HL-60 (cell line): Measurements from ENCODE around the gene POU2F1.

Experiments
- DNase-seq, 2 experiments: peaks; one replicate each; pipeline ENCODE4 v3.0.0-alpha.2; 2010 to 2020; ENCODE audit warnings: low read depth in 1 of 2, low spot score in 1 of 2
- H3K27ac ChIP-seq: fragments of 250-450 bp; sonication (Bioruptor Pico); replicated peaks from 2 replicates; pipeline ENCODE4 v1.5.1; 2020; ENCODE audit warnings: mild to moderate bottlenecking, moderate library complexity
- H3K27me3 ChIP-seq: fragments of 250-450 bp; sonication (Bioruptor Pico); 2 replicates; pipeline ENCODE4 v1.5.1; 2021; ENCODE audit warnings: mild to moderate bottlenecking, moderate library complexity; ENCODE audit not compliant: insufficient read depth, poor library complexity, severe bottlenecking
- H3K4me3 ChIP-seq: replicated peaks from 2 replicates; pipeline ENCODE4 v1.5.1; 2011; ENCODE audit warnings: mild to moderate bottlenecking, control low read depth, low read length; ENCODE audit not compliant: insufficient read depth
- GABPA ChIP-seq: IDR thresholded peaks from 2 replicates; pipeline ENCODE4 v1.6.1; 2012; ENCODE audit warnings: low read depth
- POLR2AphosphoS5 ChIP-seq: IDR thresholded peaks from 2 replicates; pipeline ENCODE4 v1.6.1; 2012; ENCODE audit warnings: low read depth
- SPI1 ChIP-seq: IDR thresholded peaks from 2 replicates; pipeline ENCODE4 v1.6.1; 2012; ENCODE audit warnings: low read depth, mild to moderate bottlenecking, borderline replicate concordance
- TF ChIP-seq, protein P1 (sequence below): IDR thresholded peaks from one replicate; pipeline ENCODE4 v1.5.1; 2011; ENCODE audit warnings: low read length, control low read depth, inconsistent platforms; ENCODE audit not compliant: insufficient read depth
- TF ChIP-seq, protein P2 (sequence below): IDR thresholded peaks from 2 replicates; pipeline ENCODE4 v1.6.1; 2012; ENCODE audit warnings: low read depth; ENCODE audit not compliant: insufficient replicate concordance

Gene POU2F1

DNA sequence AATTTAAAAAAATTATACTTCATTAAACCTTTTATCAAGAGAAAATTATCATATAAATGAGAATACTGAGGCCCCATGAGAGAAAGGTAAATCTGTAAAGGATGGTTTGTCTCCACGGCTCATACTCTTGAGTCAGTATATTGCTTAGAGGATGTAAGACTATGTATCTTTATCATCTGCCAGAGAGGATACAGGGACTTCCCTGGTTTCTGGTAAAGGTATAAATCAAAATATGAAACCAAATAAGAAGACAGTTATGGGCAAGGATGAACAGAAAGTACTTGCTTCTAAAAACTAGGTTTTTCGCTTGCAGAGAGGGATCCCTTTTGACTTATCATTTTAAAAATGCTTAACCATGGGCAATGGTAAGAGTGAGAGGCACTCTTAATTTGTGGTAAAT, 112.4 kb downstream of the POU2F1 start:
- H3K4me3 ChIP-seq: no peak overlapping the region
- DNase-seq: no peak
- H3K27me3 ChIP-seq: no peaks in the 10 kb centered on the region
- TF ChIP-seq GABPA (no peak), SPI1 (no peak)
- TF ChIP-seq, protein P1, sequence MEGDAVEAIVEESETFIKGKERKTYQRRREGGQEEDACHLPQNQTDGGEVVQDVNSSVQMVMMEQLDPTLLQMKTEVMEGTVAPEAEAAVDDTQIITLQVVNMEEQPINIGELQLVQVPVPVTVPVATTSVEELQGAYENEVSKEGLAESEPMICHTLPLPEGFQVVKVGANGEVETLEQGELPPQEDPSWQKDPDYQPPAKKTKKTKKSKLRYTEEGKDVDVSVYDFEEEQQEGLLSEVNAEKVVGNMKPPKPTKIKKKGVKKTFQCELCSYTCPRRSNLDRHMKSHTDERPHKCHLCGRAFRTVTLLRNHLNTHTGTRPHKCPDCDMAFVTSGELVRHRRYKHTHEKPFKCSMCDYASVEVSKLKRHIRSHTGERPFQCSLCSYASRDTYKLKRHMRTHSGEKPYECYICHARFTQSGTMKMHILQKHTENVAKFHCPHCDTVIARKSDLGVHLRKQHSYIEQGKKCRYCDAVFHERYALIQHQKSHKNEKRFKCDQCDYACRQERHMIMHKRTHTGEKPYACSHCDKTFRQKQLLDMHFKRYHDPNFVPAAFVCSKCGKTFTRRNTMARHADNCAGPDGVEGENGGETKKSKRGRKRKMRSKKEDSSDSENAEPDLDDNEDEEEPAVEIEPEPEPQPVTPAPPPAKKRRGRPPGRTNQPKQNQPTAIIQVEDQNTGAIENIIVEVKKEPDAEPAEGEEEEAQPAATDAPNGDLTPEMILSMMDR: no peak
- TF ChIP-seq, protein P2, sequence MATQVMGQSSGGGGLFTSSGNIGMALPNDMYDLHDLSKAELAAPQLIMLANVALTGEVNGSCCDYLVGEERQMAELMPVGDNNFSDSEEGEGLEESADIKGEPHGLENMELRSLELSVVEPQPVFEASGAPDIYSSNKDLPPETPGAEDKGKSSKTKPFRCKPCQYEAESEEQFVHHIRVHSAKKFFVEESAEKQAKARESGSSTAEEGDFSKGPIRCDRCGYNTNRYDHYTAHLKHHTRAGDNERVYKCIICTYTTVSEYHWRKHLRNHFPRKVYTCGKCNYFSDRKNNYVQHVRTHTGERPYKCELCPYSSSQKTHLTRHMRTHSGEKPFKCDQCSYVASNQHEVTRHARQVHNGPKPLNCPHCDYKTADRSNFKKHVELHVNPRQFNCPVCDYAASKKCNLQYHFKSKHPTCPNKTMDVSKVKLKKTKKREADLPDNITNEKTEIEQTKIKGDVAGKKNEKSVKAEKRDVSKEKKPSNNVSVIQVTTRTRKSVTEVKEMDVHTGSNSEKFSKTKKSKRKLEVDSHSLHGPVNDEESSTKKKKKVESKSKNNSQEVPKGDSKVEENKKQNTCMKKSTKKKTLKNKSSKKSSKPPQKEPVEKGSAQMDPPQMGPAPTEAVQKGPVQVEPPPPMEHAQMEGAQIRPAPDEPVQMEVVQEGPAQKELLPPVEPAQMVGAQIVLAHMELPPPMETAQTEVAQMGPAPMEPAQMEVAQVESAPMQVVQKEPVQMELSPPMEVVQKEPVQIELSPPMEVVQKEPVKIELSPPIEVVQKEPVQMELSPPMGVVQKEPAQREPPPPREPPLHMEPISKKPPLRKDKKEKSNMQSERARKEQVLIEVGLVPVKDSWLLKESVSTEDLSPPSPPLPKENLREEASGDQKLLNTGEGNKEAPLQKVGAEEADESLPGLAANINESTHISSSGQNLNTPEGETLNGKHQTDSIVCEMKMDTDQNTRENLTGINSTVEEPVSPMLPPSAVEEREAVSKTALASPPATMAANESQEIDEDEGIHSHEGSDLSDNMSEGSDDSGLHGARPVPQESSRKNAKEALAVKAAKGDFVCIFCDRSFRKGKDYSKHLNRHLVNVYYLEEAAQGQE: no peak
- no peak overlapping the region for H3K27ac ChIP-seq

DNA sequence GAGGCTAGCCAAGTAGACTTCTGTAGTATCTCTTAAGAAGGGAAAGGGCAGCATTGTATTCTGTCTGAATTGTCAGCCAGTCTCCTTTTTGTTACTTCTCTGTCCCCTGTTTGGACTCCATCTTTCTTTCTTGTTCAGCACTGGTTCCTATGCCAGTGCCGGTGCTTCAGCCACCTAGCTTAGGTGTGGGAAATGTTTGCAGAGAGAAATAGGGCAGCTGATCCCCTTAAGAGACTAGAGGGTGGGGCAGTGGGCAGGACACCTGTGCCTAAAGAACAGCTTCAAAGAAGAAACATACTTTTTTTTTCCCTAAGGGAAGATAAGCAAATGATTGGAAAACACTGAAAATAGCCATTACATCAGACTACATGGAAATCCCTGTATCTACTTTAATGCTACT, 113.0 kb downstream of the POU2F1 start:
- TF ChIP-seq, protein P2: no peak
- TF ChIP-seq SPI1 (no peak), POLR2AphosphoS5 (no peak), GABPA (no peak)
- TF ChIP-seq, protein P1: no peak
- Histone ChIP-seq H3K27ac (no peak overlapping the region), H3K27me3 (no peaks in the 10 kb centered on the region)

DNA sequence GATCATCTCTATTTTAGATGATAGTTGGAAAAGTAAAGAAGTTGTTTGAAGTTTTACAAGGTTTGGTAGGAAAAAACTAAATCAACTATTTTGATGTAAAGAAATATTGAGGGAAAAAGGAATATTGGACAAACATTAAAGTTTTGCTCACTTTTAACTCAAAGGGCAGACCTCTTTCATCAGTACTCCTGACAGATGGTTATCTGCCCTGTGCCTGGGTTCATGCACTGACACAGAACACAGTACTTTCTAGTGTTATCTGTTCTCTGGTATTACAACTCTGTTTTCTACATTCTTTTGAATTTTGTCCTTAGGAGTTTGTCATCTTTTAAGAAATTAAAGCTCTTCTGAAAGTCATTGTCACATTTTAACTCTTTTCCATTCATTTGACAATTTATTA, 118.7 kb downstream of the POU2F1 start:
- Histone ChIP-seq H3K27ac (no peak overlapping the region), H3K27me3 (no peaks in the 10 kb centered on the region), H3K4me3 (no peak overlapping the region)
- no peak for DNase-seq
- TF ChIP-seq POLR2AphosphoS5: no peak
- TF ChIP-seq, protein P2: no peak
- TF ChIP-seq, protein P1: no peak
- TF ChIP-seq GABPA: no peak
- no peak for TF ChIP-seq SPI1

More for the DNA sequence above, 113.0 kb downstream of the POU2F1 start:
- DNase-seq: no peak
- H3K4me3 ChIP-seq: no peak overlapping the region
